Small intestine (tissue), 7 donors: ENCODE results near the gene MAPRE3. TPM values are rescaled to one million over a fixed set of nuclear protein-coding genes. Genes with fewer than 3 reads are reported as not detected.
A peak's percentile ranks its signal among the peaks of the same experiment; 100 is the strongest.

Experiments
- DNase-seq, 2 donors: peaks; one replicate each; pipeline versions ENCODE4 v3.0.0 to v3.0.0-alpha.2; 2013
- FAIRE-seq: peaks from 2 replicates; lab custom pipeline; 2012; peaks lifted over from hg19 to GRCh38; lab: Jason Lieb, UNC
- H3K27ac ChIP-seq, 3 donors: one replicate each; pipeline ENCODE4 v1.5.1; 2013; ENCODE audit warnings: low read length in 2 of 3, mild to moderate bottlenecking in 2 of 3, control low read depth in 1 of 3, inconsistent platforms in 1 of 3, low read depth in 1 of 3, moderate library complexity in 1 of 3
- H3K27me3 ChIP-seq, 3 donors: one replicate each; pipeline ENCODE4 v1.6.1; 2013; ENCODE audit warnings: low read length in 3 of 3, inconsistent platforms in 1 of 3; ENCODE audit not compliant: control insufficient read depth in 3 of 3, insufficient read depth in 3 of 3
- H3K36me3 ChIP-seq, 3 donors: one replicate each; pipeline ENCODE4 v1.6.1; 2013; ENCODE audit warnings: low read length in 3 of 3, inconsistent platforms in 1 of 3, low read depth in 1 of 3, mild to moderate bottlenecking in 1 of 3, moderate library complexity in 1 of 3; ENCODE audit not compliant: control insufficient read depth in 3 of 3, insufficient read depth in 2 of 3
- H3K4me1 ChIP-seq, 3 donors: one replicate each; pipeline ENCODE4 v1.6.1; 2013; ENCODE audit warnings: low read length in 2 of 3, inconsistent platforms in 1 of 3, low read depth in 1 of 3, mild to moderate bottlenecking in 1 of 3, moderate library complexity in 1 of 3; ENCODE audit not compliant: control insufficient read depth in 3 of 3, insufficient read depth in 2 of 3
- H3K4me3 ChIP-seq, 3 donors: one replicate each; pipeline ENCODE4 v1.5.1; 2013; ENCODE audit warnings: low read length in 3 of 3, control low read depth in 1 of 3, inconsistent platforms in 1 of 3, low read depth in 1 of 3, mild to moderate bottlenecking in 1 of 3, moderate library complexity in 1 of 3
- H3K9me3 ChIP-seq, 2 donors: one replicate each; pipeline ENCODE4 v1.6.1; 2013; ENCODE audit warnings: low read depth in 1 of 2, low read length in 1 of 2; ENCODE audit not compliant: control insufficient read depth in 2 of 2, insufficient read depth in 1 of 2
- WGBS, 3 donors: extraction: QIAGEN DNeasy Blood & Tissue Kit; methylation state at CpG; one replicate each; pipeline ENCODE4 v1.1.7; 2013; 5-methylcytosine and 5-hydroxymethylcytosine counted together
- polyA plus RNA-seq, 4 donors: library from polyadenylated mRNA; stranded (reverse) in 3 of 4; unstranded in 1 of 4; fragments of 200-250 nt in 3 of 4; fragments of 120-200 nt in 1 of 4; gene quantifications; one replicate each; pipeline versions ENCODE4 v1.2.1 to v1.2.3, GENCODE V29; 2013
- donor health status: healthy with polysubstance abuse.
- donor health status: control.
- donor health status: control.
- donor health status: Bipolar disorder and iron deficiency.
- donor health status: healthy.

Gene MAPRE3
- polyA plus RNA-seq, 4 donors = 2.9 to 11.1 (median 6.0) TPM

- DNase-seq (peak; percentile 51 to 73), FAIRE-seq (no peak)
- peaks cover 0 to 19% (median 2%) of the 10 kb centered on the region in 3 donors for H3K27me3 ChIP-seq
- H3K9me3 ChIP-seq = no peaks in the 10 kb centered on the region
- no peaks in the 10 kb centered on the region for H3K4me1 ChIP-seq
- WGBS, 3 donors = 24 to 32% (median 26%) methylated on average over 28 of the region's 28 CpGs
- no peak overlapping the region for H3K27ac ChIP-seq
- no peaks in the 10 kb centered on the region for H3K36me3 ChIP-seq
- no peak overlapping the region for H3K4me3 ChIP-seq
These were observed 27.7 kb upstream of the MAPRE3 start for GRCh38 chr2:26942543-26943295.

DNA sequence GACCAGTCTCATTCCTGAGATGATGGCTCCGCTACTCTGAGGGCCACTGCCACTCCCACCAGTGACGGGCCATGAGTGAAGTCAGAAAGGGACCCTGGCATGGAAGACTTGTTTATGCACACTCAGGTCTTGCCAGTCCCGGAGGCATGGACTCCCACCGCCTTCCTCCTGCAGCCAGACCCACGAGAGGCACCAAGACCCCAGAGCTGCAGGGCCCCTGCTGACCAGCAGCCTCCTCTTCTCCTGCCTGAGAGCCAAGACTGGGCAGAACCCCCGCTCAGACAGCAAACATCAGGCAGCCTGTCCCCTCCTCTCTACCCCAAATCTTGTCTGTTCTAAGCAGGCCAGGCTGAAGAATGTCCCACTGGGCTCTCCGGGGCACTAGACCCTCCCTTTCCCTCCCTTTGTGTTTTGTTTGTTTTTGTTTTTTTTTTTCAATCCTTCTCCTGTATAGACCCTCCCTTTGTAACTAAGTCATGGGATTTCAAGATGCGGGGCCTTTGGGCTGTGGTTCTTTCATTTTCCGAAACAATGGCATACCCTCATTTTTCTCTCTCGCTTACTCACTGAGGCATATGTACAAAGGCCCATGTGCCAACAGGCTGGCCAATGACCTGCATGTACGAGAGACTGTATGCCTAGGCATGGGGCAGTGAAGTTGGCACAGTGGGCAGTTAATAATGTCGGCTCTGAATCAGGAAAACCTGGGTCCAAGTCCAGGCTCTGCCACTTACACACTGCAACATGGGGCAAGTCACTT lies 24.3 kb upstream of the MAPRE3 start:
- Histone ChIP-seq H3K36me3 (no peaks in the 10 kb centered on the region), H3K27ac (no peak overlapping the region), H3K4me3 (no peak overlapping the region), H3K9me3 (no peaks in the 10 kb centered on the region), H3K4me1 (no peaks in the 10 kb centered on the region), H3K27me3 (peaks cover 0 to 25% (median 3%) of the 10 kb centered on the region in 3 donors)
- DNase-seq = no peak
- 62 to 76% (median 70%) methylated on average over 12 of the region's 12 CpGs for WGBS, 3 donors
- no peak for FAIRE-seq

GRCh38 chr2:26946841-26947784 lies 23.3 kb upstream of the MAPRE3 start:
- WGBS, 3 donors = 53 to 64% (median 54%) methylated on average over 34 of the region's 34 CpGs
- Histone ChIP-seq H3K36me3 (no peaks in the 10 kb centered on the region), H3K27ac (no peak overlapping the region), H3K4me3 (no peak overlapping the region), H3K4me1 (no peaks in the 10 kb centered on the region), H3K9me3 (no peaks in the 10 kb centered on the region), H3K27me3 (peaks cover 0 to 25% (median 3%) of the 10 kb centered on the region in 3 donors)
- DNase-seq = no peak
- no peak for FAIRE-seq

GRCh38 chr2:26948800-26949199 lies 21.6 kb upstream of the MAPRE3 start:
- FAIRE-seq (no peak), DNase-seq (no peak)
- WGBS, 3 donors = 74 to 86% (median 76%) methylated on average over 3 of the region's 3 CpGs
- Histone ChIP-seq H3K4me1 (no peaks in the 10 kb centered on the region), H3K9me3 (no peaks in the 10 kb centered on the region), H3K4me3 (no peak overlapping the region), H3K36me3 (no peaks in the 10 kb centered on the region), H3K27me3 (peaks cover 0 to 15% (median 3%) of the 10 kb centered on the region in 3 donors), H3K27ac (no peak overlapping the region)

DNA sequence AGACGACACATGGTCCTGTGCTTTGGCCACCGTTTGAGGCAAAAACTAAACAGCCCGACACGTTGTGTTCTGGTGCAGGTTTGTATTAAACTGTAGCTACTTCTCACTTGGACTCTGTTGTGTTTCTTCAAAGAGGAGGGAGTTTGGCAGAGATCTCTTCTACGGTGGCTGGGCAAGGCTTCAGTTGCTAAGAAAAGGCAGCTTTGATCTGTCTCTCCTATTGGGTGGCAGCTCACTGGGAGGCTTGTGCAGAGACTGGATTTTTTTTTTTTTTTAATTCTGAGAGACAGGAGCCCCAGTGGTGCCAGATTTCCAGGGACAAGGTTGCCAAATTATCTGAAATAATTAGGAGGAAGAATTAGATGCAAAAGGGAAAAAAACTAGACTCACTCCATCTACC lies 20.2 kb upstream of the MAPRE3 start:
- Histone ChIP-seq H3K36me3 (no peaks in the 10 kb centered on the region), H3K4me3 (no peak overlapping the region), H3K27me3 (peaks cover 0 to 16% (median 3%) of the 10 kb centered on the region in 3 donors), H3K27ac (no peak overlapping the region), H3K4me1 (no peaks in the 10 kb centered on the region), H3K9me3 (no peaks in the 10 kb centered on the region)
- FAIRE-seq (no peak), DNase-seq (no peak)
- 76 to 81% (median 77%) methylated on average over 5 of the region's 5 CpGs for WGBS, 3 donors

DNA sequence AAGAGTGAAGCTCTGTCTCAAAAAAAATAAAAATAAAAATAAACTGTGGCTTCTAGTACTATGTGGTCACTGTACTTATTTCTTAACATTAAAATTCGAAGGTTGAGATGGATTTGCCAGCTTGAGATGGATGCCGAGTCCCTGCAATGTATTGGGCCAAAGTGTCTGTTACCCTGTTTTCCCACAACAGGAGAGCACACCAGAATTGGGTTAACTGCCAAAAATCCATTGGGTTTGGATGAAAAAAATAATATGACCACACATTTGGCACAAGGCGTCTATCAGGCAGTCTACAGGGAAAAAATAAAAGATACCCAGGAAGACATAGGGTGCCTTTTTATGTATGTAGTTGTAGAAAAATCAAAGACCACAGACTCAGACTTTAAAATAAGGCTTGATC lies 19.2 kb upstream of the MAPRE3 start:
- Histone ChIP-seq H3K27me3 (peaks cover 0 to 17% (median 3%) of the 10 kb centered on the region in 3 donors), H3K4me1 (no peaks in the 10 kb centered on the region), H3K4me3 (no peak overlapping the region), H3K27ac (no peak overlapping the region), H3K9me3 (no peaks in the 10 kb centered on the region), H3K36me3 (no peaks in the 10 kb centered on the region)
- FAIRE-seq (no peak), DNase-seq (no peak)
- 85 to 92% (median 85%) methylated on average over 3 of the region's 3 CpGs for WGBS, 3 donors

GRCh38 chr2:26952374-26952773 lies 18.1 kb upstream of the MAPRE3 start:
- H3K36me3 ChIP-seq = no peaks in the 10 kb centered on the region
- no peaks in the 10 kb centered on the region for H3K4me1 ChIP-seq
- H3K27me3 ChIP-seq = peaks cover 0 to 21% (median 3%) of the 10 kb centered on the region in 3 donors
- no peaks in the 10 kb centered on the region for H3K9me3 ChIP-seq
- no peak for FAIRE-seq
- 62 to 79% (median 66%) methylated on average over 4 of the region's 4 CpGs for WGBS, 3 donors
- no peak overlapping the region for H3K27ac ChIP-seq
- DNase-seq = no peak
- H3K4me3 ChIP-seq = no peak overlapping the region

GRCh38 chr2:26954135-26954534 lies 16.3 kb upstream of the MAPRE3 start:
- WGBS, 3 donors = 85 to 90% (median 86%) methylated on average over 4 of the region's 4 CpGs
- FAIRE-seq = no peak
- Histone ChIP-seq H3K4me1 (no peaks in the 10 kb centered on the region), H3K4me3 (no peak overlapping the region), H3K36me3 (no peaks in the 10 kb centered on the region), H3K27ac (no peak overlapping the region), H3K9me3 (no peaks in the 10 kb centered on the region), H3K27me3 (peaks cover 0 to 28% (median 0%) of the 10 kb centered on the region in 3 donors)
- DNase-seq = no peak
